ENCODE data around the gene LRRC4B. TPM values are rescaled to one million over a fixed set of nuclear protein-coding genes. Genes with fewer than 3 reads are reported as not detected.
"Not testable (repeated sequence)": the region's sequence is repeated elsewhere in the genome, so short reads cannot be mapped to it uniquely, and the experiment has no call there.

The LRRC4B gene
- total and polyA plus RNA-seq, 2 experiments from 2014 or later, result 2.1 to 6.0 TPM

GRCh38 chr19:50599427-50599826 is 31.2 kb upstream of the LRRC4B start:
- Histone ChIP-seq H3K4me2 (no peak overlapping the region), H2AFZ (no peak overlapping the region), H4K20me1 (ENCODE audit: insufficient read depth, poor library complexity, severe bottlenecking) (no peaks in the 10 kb centered on the region), H3K9me3 (ENCODE audit: low read depth) (no peaks in the 10 kb centered on the region), H3K4me3 (no peak overlapping the region), H3K9me2 (replicated peaks; ENCODE audit: insufficient read depth) (no peaks in the 10 kb centered on the region), H3K4me1 (ENCODE audit: insufficient read depth) (no peaks in the 10 kb centered on the region), H3K79me2 (no peaks in the 10 kb centered on the region), H3K27me3 (peaks cover 36% of the 10 kb centered on the region), H3K36me3 (replicated peaks; ENCODE audit: insufficient read depth, low read depth) (no peaks in the 10 kb centered on the region), H3K27ac (no peak overlapping the region)
- TF ChIP-seq EZH2phosphoT487 (IDR thresholded peaks at IDR 0.05; ENCODE audit: low read depth, severe bottlenecking, unreplicated experiment) (no peak), EZH2 (IDR thresholded peaks at IDR 0.05; ENCODE audit: borderline replicate concordance) (no peak)
- TF ChIP-seq, protein P1, sequence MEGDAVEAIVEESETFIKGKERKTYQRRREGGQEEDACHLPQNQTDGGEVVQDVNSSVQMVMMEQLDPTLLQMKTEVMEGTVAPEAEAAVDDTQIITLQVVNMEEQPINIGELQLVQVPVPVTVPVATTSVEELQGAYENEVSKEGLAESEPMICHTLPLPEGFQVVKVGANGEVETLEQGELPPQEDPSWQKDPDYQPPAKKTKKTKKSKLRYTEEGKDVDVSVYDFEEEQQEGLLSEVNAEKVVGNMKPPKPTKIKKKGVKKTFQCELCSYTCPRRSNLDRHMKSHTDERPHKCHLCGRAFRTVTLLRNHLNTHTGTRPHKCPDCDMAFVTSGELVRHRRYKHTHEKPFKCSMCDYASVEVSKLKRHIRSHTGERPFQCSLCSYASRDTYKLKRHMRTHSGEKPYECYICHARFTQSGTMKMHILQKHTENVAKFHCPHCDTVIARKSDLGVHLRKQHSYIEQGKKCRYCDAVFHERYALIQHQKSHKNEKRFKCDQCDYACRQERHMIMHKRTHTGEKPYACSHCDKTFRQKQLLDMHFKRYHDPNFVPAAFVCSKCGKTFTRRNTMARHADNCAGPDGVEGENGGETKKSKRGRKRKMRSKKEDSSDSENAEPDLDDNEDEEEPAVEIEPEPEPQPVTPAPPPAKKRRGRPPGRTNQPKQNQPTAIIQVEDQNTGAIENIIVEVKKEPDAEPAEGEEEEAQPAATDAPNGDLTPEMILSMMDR (IDR thresholded peaks at IDR 0.05; ENCODE audit: poor library complexity), result no peak
- WGBS (ENCODE audit: low lambda C conversion rate, missing lambda C conversion rate), result 88% methylated on average over 9 of the region's 9 CpGs
- DNase-seq (ENCODE audit: low spot score), result no peak

- no peaks in the 10 kb centered on the region for H3K36me3 ChIP-seq (replicated peaks; ENCODE audit: insufficient read depth, low read depth)
- WGBS (ENCODE audit: low lambda C conversion rate, missing lambda C conversion rate), result 82% methylated on average over 3 of the region's 3 CpGs
These were observed 22.0 kb upstream of the LRRC4B start for GRCh38 chr19:50590191-50590590.

DNA sequence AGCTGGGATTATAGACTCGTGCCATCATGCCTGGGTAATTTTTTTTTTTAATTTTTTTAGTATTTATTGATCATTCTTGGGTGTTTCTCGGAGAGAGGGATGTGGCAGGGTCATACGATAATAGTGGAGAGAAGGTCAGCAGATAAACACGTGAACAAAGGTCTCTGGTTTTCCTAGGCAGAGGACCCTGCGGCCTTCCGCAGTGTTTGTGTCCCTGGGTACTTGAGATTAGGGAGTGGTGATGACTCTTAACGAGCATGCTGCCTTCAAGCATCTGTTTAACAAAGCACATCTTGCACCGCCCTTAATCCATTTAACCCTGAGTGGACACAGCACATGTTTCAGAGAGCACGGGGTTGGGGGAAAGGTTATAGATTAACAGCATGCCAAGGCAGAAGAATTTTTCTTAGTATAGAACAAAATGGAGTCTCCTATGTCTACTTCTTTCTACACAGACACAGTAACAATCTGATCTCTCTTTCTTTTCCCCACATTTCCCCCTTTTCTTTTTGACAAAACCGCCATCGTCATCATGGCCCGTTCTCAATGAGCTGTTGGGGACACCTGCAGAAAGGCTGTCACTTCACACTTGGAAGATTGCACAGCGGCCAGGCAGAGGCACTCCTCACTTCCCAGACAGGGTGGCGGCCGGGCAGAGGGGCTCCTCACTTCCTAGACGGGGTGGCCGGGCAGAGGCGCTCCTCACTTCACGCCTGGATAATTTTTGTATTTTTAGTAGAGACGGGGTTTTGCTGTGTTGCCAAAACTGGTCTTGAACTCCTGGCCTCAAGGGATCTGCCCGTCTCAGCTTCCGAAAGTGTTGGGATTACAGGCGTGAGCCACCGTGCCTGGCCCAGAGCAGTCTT is 13.8 kb upstream of the LRRC4B start:
- not testable (repeated sequence) for H3K4me3 ChIP-seq; H3K4me2 ChIP-seq; H3K27ac ChIP-seq; H3K36me3 ChIP-seq (replicated peaks; ENCODE audit: insufficient read depth, low read depth); H4K20me1 ChIP-seq (ENCODE audit: insufficient read depth, poor library complexity, severe bottlenecking); H3K79me2 ChIP-seq; H3K9me3 ChIP-seq (ENCODE audit: low read depth); H2AFZ ChIP-seq; H3K4me1 ChIP-seq (ENCODE audit: insufficient read depth); H3K27me3 ChIP-seq; H3K9me2 ChIP-seq (replicated peaks; ENCODE audit: insufficient read depth); DNase-seq (ENCODE audit: low spot score)
- WGBS (ENCODE audit: low lambda C conversion rate, missing lambda C conversion rate), result 81% methylated on average over 23 of the region's 24 CpGs

More at GRCh38 chr19:50590191-50590590, 22.0 kb upstream of the LRRC4B start:
- H3K79me2 ChIP-seq, result no peaks in the 10 kb centered on the region
- no peaks in the 10 kb centered on the region for H3K4me1 ChIP-seq (ENCODE audit: insufficient read depth)
- TF ChIP-seq EZH2 (IDR thresholded peaks at IDR 0.05; ENCODE audit: borderline replicate concordance) (no peak), EZH2phosphoT487 (IDR thresholded peaks at IDR 0.05; ENCODE audit: low read depth, severe bottlenecking, unreplicated experiment) (no peak)
- TF ChIP-seq, protein P1 (IDR thresholded peaks at IDR 0.05; ENCODE audit: poor library complexity), result no peak
- no peaks in the 10 kb centered on the region for H3K9me3 ChIP-seq (ENCODE audit: low read depth)
- no peaks in the 10 kb centered on the region for H4K20me1 ChIP-seq (ENCODE audit: insufficient read depth, poor library complexity, severe bottlenecking)
- no peak overlapping the region for H3K4me2 ChIP-seq
- H3K9me2 ChIP-seq (replicated peaks; ENCODE audit: insufficient read depth), result no peaks in the 10 kb centered on the region
- DNase-seq (ENCODE audit: low spot score), result no peak
- H3K4me3 ChIP-seq, result no peak overlapping the region
- H3K27me3 ChIP-seq, result no peaks in the 10 kb centered on the region
- no peak overlapping the region for H2AFZ ChIP-seq
- H3K27ac ChIP-seq, result no peak overlapping the region

- 81% methylated on average over 13 of the region's 13 CpGs for WGBS (ENCODE audit: low lambda C conversion rate, missing lambda C conversion rate)
These were observed 12.9 kb upstream of the LRRC4B start for GRCh38 chr19:50580970-50581634.

More at GRCh38 chr19:50580970-50581634, 12.9 kb upstream of the LRRC4B start:
- H2AFZ ChIP-seq, result no peak overlapping the region
- no peaks in the 10 kb centered on the region for H3K9me3 ChIP-seq (ENCODE audit: low read depth)
- H3K36me3 ChIP-seq (replicated peaks; ENCODE audit: insufficient read depth, low read depth), result no peaks in the 10 kb centered on the region
- H3K4me3 ChIP-seq, result no peak overlapping the region
- no peak for DNase-seq (ENCODE audit: low spot score)
- no peak overlapping the region for H3K27ac ChIP-seq
- no peaks in the 10 kb centered on the region for H3K79me2 ChIP-seq
- H3K4me1 ChIP-seq (ENCODE audit: insufficient read depth), result no peaks in the 10 kb centered on the region
- TF ChIP-seq EZH2phosphoT487 (IDR thresholded peaks at IDR 0.05; ENCODE audit: low read depth, severe bottlenecking, unreplicated experiment) (no peak), EZH2 (IDR thresholded peaks at IDR 0.05; ENCODE audit: borderline replicate concordance) (no peak)
- TF ChIP-seq, protein P1 (IDR thresholded peaks at IDR 0.05; ENCODE audit: poor library complexity), result no peak
- no peaks in the 10 kb centered on the region for H4K20me1 ChIP-seq (ENCODE audit: insufficient read depth, poor library complexity, severe bottlenecking)
- H3K4me2 ChIP-seq, result no peak overlapping the region
- H3K9me2 ChIP-seq (replicated peaks; ENCODE audit: insufficient read depth), result no peaks in the 10 kb centered on the region
- H3K27me3 ChIP-seq, result no peaks in the 10 kb centered on the region

Measured in hepatocyte (in vitro differentiated cells).